HepG2 (cell line): ENCODE results near the gene KDM3B. TPM values are rescaled to one million over a fixed set of nuclear protein-coding genes. Genes with fewer than 3 reads are reported as not detected.

Experiments
- ARHGAP35 ChIP-seq: sonication (generic); formaldehyde crosslinking; IDR thresholded peaks from 2 replicates; pipeline ENCODE4 v1.9.0; 2022; ENCODE audit warnings: mild to moderate bottlenecking, inconsistent platforms, moderate library complexity, missing genetic modification reagents, borderline replicate concordance
- PRPF4 ChIP-seq: fragments of 200-400 bp; formaldehyde crosslinking; IDR thresholded peaks from 2 replicates; pipeline ENCODE4 v1.6.1; 2016; ENCODE audit warnings: low read length, low read depth; ENCODE audit not compliant: poor library complexity, severe bottlenecking
- SP5 ChIP-seq: IDR thresholded peaks from 2 replicates; pipeline ENCODE4 v1.6.1; 2016; ENCODE audit warnings: low read depth, borderline replicate concordance
- YY1 ChIP-seq: IDR thresholded peaks from 2 replicates; pipeline ENCODE4 v1.6.1; 2011; ENCODE audit warnings: low read length, low read depth, moderate library complexity, mild to moderate bottlenecking; ENCODE audit not compliant: insufficient read depth, insufficient replicate concordance
- ZBTB7A ChIP-seq: sonication (generic); formaldehyde crosslinking; IDR thresholded peaks from 2 replicates; pipeline ENCODE4 v1.8.0; 2022; ENCODE audit warnings: mild to moderate bottlenecking, missing genetic modification reagents
- ZNF331 ChIP-seq: sonication (generic); formaldehyde crosslinking; IDR thresholded peaks from 2 replicates; pipeline ENCODE4 v1.4.0; 2020; ENCODE audit warnings: missing genetic modification reagents
- ZNF337 ChIP-seq: sonication (generic); formaldehyde crosslinking; IDR thresholded peaks from 2 replicates; pipeline ENCODE4 v1.5.1; 2020; ENCODE audit warnings: missing genetic modification reagents, low read depth, mild to moderate bottlenecking, borderline replicate concordance
- ZNF839 ChIP-seq: sonication (generic); formaldehyde crosslinking; IDR thresholded peaks from 2 replicates; pipeline ENCODE4 v1.4.0; 2020; ENCODE audit warnings: missing genetic modification reagents, mild to moderate bottlenecking, borderline replicate concordance
- polyA plus RNA-seq, 8 experiments: library from polyadenylated mRNA; depleted of rRNA in 3 of 8; stranded (reverse) in 7 of 8; unstranded in 1 of 8; fragments of >200 nt; fragmentation: Illumina TruSeq in 4 of 8; extraction: Trizol in 4 of 8; gene quantifications; 2 replicates each; pipeline versions ENCODE4 v1.2.1 to v1.2.3, GENCODE V29; 2011 to 2016; ENCODE audit warnings: low read depth in 4 of 8, missing spikeins in 1 of 8, mixed read lengths in 1 of 8; ENCODE audit not compliant: insufficient read depth in 1 of 8
- total RNA-seq, 5 experiments: library from RNA; depleted of rRNA; stranded (reverse); fragments of >200 nt; fragmentation: Illumina TruSeq; extraction: Trizol; gene quantifications; 2 replicates each; pipeline ENCODE4 v1.2.3, GENCODE V29; 2016; ENCODE audit warnings: low read depth in 1 of 5
- TF ChIP-seq, protein P1 (sequence below): sonication (generic); formaldehyde crosslinking; IDR thresholded peaks from 2 replicates; pipeline ENCODE4 v1.4.0; 2020; ENCODE audit warnings: missing genetic modification reagents
- TF ChIP-seq, protein P2 (sequence below): sonication (generic); formaldehyde crosslinking; IDR thresholded peaks from 2 replicates; pipeline ENCODE4 v1.4.0; 2020; ENCODE audit warnings: mild to moderate bottlenecking, missing genetic modification reagents
- TF ChIP-seq, protein P3 (sequence below): sonication (generic); formaldehyde crosslinking; IDR thresholded peaks from 2 replicates; pipeline ENCODE4 v1.8.1; 2023; ENCODE audit warnings: mild to moderate bottlenecking, missing genetic modification reagents

KDM3B gene
- total and polyA plus RNA-seq, 2 of the 13 experiments (the other 11 are each of a cell fraction or from before 2014, with no cell fraction given), result 19.7 to 34.3 TPM

DNA sequence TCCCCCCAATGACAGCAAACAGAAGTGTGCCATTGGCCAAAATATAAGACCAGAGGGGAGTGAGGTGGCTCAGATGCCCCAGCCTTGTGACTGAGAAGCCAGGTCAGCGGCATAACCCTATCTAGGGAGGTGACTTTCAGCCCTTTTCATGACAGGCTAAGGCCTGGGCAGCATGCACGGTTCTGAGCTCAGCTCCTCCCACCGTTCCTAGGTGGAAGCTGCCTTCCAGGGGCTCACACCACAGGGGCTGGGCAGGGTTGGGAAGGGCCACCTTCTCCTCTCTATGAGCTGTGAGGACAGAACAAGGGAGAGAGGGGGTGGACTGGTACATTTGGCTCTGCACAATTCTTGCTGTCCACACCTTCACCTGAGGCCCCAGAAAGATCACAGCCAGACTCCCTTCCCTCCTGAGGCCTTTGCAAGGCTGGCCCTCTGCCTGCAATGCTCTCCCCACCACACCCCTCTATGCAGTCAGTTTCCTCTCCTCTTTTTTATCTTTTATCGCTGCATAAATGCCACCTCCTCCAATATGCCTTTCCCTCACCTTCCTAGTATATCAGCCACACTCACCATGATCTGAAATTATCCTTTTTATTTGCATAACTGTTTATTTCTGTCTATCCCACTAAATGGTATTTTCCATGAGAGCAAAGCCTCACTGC, 107.7 kb downstream of the KDM3B start (continued):
- TF ChIP-seq, protein P1, sequence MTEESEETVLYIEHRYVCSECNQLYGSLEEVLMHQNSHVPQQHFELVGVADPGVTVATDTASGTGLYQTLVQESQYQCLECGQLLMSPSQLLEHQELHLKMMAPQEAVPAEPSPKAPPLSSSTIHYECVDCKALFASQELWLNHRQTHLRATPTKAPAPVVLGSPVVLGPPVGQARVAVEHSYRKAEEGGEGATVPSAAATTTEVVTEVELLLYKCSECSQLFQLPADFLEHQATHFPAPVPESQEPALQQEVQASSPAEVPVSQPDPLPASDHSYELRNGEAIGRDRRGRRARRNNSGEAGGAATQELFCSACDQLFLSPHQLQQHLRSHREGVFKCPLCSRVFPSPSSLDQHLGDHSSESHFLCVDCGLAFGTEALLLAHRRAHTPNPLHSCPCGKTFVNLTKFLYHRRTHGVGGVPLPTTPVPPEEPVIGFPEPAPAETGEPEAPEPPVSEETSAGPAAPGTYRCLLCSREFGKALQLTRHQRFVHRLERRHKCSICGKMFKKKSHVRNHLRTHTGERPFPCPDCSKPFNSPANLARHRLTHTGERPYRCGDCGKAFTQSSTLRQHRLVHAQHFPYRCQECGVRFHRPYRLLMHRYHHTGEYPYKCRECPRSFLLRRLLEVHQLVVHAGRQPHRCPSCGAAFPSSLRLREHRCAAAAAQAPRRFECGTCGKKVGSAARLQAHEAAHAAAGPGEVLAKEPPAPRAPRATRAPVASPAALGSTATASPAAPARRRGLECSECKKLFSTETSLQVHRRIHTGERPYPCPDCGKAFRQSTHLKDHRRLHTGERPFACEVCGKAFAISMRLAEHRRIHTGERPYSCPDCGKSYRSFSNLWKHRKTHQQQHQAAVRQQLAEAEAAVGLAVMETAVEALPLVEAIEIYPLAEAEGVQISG (CRISPR knock-in tag), result no peak
- TF ChIP-seq, protein P2, sequence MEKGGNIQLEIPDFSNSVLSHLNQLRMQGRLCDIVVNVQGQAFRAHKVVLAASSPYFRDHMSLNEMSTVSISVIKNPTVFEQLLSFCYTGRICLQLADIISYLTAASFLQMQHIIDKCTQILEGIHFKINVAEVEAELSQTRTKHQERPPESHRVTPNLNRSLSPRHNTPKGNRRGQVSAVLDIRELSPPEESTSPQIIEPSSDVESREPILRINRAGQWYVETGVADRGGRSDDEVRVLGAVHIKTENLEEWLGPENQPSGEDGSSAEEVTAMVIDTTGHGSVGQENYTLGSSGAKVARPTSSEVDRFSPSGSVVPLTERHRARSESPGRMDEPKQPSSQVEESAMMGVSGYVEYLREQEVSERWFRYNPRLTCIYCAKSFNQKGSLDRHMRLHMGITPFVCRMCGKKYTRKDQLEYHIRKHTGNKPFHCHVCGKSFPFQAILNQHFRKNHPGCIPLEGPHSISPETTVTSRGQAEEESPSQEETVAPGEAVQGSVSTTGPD, result 0 out of 2 replicates have a peak, but pooled peaks have one; percentile 32
- TF ChIP-seq ZNF337 (CRISPR knock-in tag) (no peak), PRPF4 (no peak), ARHGAP35 (no peak), YY1 (no peak), SP5 (CRISPR knock-in tag) (0 out of 2 replicates have a peak, but pooled peaks have one; percentile 27), ZNF839 (CRISPR knock-in tag) (0 out of 2 replicates have a peak, but pooled peaks have one; percentile 32), ZNF331 (no peak), ZBTB7A (CRISPR knock-in tag) (no peak)
- TF ChIP-seq, protein P3, sequence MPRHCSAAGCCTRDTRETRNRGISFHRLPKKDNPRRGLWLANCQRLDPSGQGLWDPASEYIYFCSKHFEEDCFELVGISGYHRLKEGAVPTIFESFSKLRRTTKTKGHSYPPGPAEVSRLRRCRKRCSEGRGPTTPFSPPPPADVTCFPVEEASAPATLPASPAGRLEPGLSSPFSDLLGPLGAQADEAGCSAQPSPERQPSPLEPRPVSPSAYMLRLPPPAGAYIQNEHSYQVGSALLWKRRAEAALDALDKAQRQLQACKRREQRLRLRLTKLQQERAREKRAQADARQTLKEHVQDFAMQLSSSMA (CRISPR knock-in tag), result no peak
